Activated T-cell treated with anti-CD3 and anti-CD28 coated beads for 1 hour (primary cell): ENCODE results near the gene FAM168B.
"Not testable (repeated sequence)": the region's sequence is repeated elsewhere in the genome, so short reads cannot be mapped to it uniquely, and the experiment has no call there.

Experiments used
- DNase-seq: peaks from one replicate; pipeline ENCODE4 v3.0.0-alpha.2; 2020; ENCODE audit warnings: low read depth

FAM168B gene

GRCh38 chr2:131094463-131095281, 1.4 kb upstream of the FAM168B start:
- DNase-seq: no peak

DNA sequence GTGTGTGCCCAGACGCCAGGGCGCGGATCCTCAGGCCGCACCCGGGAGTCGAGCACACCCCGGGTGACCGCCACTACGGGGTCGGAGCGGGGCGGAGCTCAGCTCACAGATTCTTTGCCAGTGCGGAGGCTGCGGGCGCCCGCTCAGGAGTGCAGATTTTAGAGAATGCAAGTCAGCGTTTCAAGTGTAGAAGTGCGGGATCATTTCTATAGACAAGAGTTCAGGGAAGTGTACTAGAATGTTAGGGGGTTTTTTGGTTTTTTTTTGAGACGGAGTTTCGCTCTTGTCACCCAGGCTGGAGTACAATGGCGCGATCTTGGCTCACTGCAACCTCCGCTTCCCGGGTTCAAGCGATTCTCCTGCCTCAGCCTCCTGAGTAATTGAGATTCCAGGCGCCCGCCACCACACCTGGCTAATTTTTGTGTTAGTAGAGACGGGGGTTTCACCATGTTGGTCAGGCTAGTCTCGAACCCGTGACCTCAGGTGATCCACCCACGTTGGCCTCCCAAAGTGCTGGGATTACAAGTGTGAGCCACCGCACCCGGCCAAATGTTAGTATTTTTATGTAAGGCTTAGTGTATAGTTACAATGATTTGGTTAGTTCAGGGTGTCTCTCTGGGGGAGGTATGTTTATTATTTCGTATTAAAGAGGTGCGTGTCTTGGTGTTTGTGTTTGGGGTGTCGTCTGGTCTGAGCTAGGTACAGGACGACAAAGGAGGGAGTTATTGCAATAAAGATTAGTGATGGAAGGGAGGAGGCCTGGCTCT, 619 bp upstream of the FAM168B start:
- no peak for DNase-seq

DNA sequence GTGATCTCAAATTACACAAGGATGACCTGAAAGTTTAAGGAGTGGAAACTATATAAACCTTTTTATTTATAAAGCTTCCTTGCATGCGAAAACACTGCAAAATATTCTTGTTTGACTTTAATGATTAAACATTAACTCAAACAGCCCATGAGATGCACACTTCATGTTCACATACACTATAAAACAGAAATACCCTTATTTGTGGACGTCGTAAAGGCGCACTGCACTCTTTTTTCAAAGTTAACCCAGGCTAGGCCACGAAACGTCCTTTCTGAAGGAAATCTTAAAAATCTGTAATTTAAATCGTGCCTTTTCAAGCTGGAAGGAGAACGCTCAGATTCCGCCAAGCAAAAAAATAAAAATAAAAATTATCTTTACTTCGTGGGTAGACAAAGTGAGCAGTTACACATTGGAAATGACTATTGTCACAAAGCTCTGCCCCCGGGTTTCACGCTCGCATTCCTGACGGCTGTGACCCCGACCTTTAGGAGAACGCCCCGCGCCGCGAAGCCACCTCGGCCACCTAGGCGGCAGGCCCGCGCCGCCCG, 728 bp downstream of the FAM168B start:
- no peak for DNase-seq

DNA sequence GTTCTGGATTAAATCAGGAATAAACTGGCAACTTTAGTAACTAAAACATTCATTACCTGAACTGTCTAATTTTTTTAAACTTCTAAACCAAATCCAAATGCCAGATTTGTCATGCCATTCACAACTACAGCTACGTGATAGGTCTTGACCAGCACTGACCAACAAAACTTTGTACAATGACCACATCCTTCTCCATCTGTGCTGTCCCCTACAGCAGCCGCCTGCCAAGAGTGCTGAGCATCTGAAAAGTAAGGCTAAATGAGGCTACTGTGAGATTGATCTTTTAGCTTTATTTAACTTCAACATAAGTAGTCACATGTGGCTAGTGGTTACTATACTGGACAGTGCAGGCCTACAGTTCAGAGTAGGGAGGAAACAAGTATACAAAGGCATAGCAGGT, 7.6 kb downstream of the FAM168B start:
- DNase-seq: no peak

DNA sequence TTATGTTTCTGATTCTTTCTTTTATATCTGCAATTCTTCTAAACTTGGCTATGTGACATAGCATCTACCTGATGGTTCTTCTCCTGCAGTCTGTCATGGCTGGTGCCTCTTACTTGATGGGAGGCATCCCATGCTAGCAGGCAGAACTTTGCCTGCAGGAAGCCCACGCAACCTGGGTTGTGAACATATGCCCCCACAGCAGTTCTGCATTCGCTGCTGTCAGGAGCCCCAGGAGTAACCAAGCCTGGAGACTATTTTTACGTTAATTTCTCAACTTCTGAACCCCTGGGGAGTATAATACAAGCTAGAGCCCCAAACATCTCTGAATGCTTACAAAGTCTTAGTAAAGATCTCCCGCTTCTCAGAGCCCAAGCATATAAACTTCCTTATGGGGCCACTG, 12.1 kb downstream of the FAM168B start:
- DNase-seq: no peak

DNA sequence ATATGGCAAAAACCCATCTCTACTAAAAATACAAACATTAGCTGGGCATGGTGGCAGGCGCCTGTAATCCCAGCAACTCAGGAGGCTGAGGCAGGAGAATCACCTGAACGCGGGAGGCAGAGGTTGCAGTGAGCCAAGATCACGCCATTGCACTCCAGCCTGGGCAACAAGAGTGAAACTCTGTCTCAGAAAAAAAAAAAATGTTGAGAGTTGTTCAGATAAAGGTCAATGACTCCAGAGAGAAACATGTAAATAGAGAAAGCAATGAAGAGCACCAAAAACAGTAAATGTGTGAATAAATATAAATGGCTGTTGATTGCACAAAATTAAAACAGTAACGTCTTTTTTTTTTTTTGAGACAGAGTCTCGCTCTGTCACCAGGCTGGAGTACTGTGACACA, 13.3 kb downstream of the FAM168B start:
- not testable (repeated sequence) for DNase-seq

DNA sequence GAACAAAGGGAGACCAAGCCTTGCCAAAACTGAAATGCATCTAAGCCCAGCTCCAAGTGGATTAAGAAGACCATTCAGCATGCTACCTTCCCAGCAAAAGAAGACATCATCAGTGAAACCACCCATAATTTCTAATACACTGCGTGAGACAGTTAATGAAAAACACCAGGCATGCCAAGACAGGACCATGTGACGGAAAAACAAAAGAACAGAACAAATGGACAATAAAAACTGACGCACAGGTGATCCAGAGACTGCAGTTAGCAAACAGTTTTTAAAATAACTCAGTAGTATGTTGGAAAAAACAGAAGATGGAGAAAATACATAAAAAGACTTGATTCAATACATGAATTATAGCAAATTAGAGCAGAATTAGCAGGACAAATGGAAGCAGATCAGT, 15.3 kb downstream of the FAM168B start:
- no peak for DNase-seq

- DNase-seq: no peak
Measured at GRCh38 chr2:131077182-131077846, 15.9 kb downstream of the FAM168B start.

GRCh38 chr2:131076707-131077106, 16.6 kb downstream of the FAM168B start:
- DNase-seq: no peak

- not testable (repeated sequence) for DNase-seq
Measured at GRCh38 chr2:131075578-131075977, 17.7 kb downstream of the FAM168B start.

DNA sequence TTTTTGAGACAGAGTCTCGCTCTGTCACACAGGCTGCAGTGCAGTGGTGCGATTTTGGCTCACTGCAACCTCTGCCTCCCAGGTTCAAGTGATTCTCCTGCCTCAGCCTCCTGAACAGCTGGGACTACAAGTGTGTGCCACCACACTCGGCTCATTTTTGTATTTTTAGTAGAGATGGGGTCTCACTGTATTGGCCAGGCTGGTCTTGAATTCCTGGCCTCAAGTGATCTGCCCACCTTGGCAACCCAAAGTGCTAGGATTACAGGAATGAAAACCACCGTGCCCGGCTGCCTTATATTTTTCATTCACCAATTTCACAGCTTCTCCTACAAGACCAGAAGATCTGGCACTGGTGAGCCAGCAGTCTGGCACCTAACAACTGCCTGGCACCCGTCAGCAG, 25.1 kb downstream of the FAM168B start:
- not testable (repeated sequence) for DNase-seq

DNA sequence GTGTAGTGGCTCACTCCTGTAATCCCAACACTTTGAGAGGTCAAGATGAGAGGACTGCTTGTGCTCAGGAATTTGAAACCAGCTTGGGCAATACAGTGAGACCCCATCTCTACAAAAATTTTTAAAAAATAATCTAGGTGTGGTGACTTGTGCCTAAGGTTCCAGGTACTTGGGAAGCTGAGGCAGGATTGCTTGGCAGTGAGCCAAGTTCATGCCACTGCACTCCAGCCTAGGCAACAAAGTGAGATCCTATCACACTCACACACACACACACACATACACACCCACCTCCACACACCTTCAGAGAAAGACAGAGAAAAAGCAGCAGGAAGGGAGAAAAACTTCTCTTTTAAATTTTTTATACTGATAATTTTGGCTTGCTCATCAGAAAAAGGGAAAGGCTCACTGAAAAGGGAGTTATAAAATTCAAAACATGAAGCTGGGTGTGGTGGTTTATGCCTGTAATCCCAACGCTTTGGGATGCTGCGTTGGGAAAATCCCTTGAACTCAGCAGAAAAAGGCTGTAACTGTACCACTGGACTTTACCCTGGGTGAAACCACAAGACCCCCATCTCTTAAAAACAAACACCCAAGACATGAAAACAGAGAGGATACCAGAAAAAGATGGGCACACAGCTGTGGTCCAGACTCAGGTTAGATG, 25.7 kb downstream of the FAM168B start:
- DNase-seq: no peak

GRCh38 chr2:131064589-131065512, 28.4 kb downstream of the FAM168B start:
- DNase-seq: no peak

- DNase-seq: no peak
Measured at GRCh38 chr2:131063501-131064283, 29.6 kb downstream of the FAM168B start.

DNA sequence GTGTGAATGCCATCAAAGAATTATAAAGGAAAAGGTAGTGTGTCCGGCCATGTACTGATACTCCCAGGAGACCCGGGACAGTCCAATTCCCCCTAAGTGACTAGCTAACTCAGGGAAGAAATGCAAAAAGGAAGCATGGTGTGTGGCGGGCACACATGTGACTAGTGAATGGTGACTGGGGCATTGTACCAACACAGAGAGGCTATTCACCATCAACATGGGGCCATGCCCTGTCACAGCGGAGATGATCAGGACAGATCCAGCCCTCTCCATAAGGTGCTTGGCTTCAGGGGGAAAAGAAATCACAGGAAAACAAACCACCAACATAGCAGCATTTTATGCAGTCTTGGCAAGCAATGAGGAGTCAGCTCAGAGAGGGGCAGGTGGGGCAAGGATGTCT, 34.3 kb downstream of the FAM168B start:
- DNase-seq: no peak

DNA sequence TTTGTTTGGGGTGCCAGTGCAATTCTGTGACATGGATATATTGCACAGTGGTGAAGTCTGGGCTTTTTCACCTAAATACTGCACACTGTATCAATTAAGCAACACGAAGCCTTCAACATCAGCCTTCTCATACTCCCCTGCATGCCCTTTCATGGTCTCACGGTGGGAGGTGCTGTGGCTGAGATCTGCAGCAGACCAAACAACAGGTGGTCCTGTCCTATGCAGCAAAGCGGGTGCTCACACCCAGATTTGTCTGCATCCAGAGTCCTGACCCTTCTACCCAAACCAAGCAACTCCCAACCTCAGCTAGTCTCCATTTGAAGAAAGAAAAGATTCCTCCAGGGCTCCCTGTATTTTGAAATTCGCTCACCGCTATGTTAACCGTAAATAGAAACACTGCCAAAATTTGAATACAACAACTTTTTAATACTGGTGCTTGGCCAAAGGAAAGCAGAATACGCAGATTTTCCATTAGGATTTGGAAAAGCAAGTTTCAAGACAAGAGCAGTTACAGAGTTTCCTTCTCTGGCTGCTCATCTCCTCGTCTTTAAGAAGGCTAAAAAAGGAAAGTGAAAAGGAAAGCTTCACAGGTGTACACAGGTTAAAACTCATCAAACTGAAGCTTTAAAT, 34.9 kb downstream of the FAM168B start:
- no peak for DNase-seq

- DNase-seq: no peak
Measured at GRCh38 chr2:131056932-131057287, 36.4 kb downstream of the FAM168B start.

DNA sequence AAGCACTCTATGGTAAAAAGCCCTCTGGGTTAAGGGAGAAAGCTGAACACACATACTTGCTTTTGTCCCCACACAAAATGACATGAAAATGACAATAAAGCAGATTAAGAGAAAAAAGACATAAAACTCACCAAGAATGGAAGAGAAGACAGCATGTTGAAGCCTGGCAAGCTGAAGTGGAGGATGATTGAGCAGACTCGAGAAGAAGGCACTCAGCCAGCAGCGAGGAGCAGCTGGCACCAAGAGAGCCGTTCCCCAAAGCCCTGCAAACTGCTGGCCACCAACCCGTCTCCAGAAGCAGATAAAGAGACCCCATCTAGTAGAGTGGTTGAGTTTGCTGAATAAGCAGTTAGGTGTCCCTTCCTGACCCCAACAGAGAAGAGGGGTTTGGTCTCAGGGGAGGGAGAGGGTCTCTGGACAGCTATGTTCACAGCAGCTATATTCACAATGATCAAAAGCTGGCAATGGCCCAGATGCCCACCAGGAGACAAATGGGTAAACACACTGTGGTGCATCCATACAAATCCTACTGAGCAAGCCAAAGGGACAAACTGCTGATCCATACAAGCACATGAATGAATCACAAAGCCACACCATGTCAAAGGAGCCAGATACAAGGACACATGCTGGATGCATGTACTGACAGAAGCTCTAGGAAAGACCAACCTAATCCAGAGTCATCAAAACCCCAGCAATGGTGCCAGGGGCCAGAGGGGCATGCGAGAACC, 36.9 kb downstream of the FAM168B start:
- DNase-seq: no peak
